Measurements from ENCODE around the gene SPPL2C. TPM values are rescaled to one million over a fixed set of nuclear protein-coding genes. Genes with fewer than 3 reads are reported as not detected.

The SPPL2C gene
- total and polyA plus RNA-seq, 2 of the 8 experiments (the other 6 are each of a cell fraction or from before 2014, with no cell fraction given), result not detected

DNA sequence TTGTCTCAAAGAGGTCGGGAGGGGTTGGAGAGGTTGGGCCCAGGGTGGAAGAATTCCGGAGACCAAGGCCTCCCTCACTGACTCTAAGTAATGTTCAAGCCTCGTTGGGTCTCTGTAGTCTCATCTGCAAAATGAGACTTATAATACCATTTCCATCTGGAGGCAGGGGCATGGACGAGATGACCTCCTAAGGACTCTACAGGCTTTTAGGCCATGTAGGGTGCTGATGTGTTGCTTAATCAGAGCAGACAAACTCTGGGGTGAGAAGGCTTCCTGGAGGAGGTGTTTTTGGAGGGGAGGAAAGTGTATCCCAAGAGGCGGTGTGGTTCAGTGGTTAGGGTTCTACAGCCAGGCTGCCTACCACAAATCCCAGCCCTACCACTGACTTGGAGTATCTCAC, 3.1 kb downstream of the SPPL2C start:
- no peaks in the 10 kb centered on the region for H3K23me2 ChIP-seq (ENCODE audit: low read depth, low read length)
- ChIA-PET CTCF (ENCODE audit: partially characterized antibody) (interaction anchor here (0.8 to 8.1 kb wide), 7 partner anchors 12 to 208 kb away, joined by 3 to 137 read pairs (median 8); no protein-coding TSS in a partner anchor), POLR2A (ENCODE audit: partially characterized antibody) (no interaction called here)
- DNase-seq (ENCODE audit: low read depth in 1 of 2, low spot score in 2 of 2), result no peak
- no peak for FAIRE-seq
- no peak overlapping the region for H3K18ac ChIP-seq (ENCODE audit: extremely low read depth, low read length)
- no peak overlapping the region for H4K91ac ChIP-seq (replicated peaks; ENCODE audit: insufficient read length, low read length)
- H3K56ac ChIP-seq (replicated peaks; ENCODE audit: insufficient read length, low read depth, low read length), result no peak overlapping the region
- H2BK12ac ChIP-seq (ENCODE audit: low read depth, low read length), result no peak overlapping the region
- peaks cover 0 to 4% (median 0%) of the 10 kb centered on the region in 4 experiments; a peak in 2 of 7 replicates for H3K27me3 ChIP-seq (replicated peaks in 1 of 4; ENCODE audit: control insufficient read depth in 3 of 4, extremely low read depth in 1 of 4, insufficient read depth in 3 of 4, low read length in 3 of 4)
- TF ChIP-seq SIX5 (IDR thresholded peaks at IDR 0.05; ENCODE audit: low read depth, low read length) (no peak), NANOG (IDR thresholded peaks at IDR 0.05; ENCODE audit: insufficient read depth, low read depth, low read length, poor library complexity, severe bottlenecking) (no peak), CBX5 (IDR thresholded peaks at IDR 0.05; ENCODE audit: low read depth, low read length) (no peak), KDM1A (IDR thresholded peaks at IDR 0.05; ENCODE audit: borderline replicate concordance, low read length) (no peak), GABPA (IDR thresholded peaks at IDR 0.05; ENCODE audit: borderline replicate concordance, insufficient read depth, low read length) (no peak), SP2 (IDR thresholded peaks at IDR 0.05; ENCODE audit: low read length) (no peak), NRF1 (IDR thresholded peaks at IDR 0.05; ENCODE audit: low read depth, low read length) (no peak), CHD1 (IDR thresholded peaks at IDR 0.05; ENCODE audit: low read depth, low read length) (no peak), TEAD4 (IDR thresholded peaks at IDR 0.05; ENCODE audit: low read depth, low read length) (no peak), JUN (IDR thresholded peaks at IDR 0.05; ENCODE audit: low read depth, low read length) (no peak), KDM5A (IDR thresholded peaks at IDR 0.05; ENCODE audit: low read length) (no peak), CTBP2 (IDR thresholded peaks at IDR 0.05; ENCODE audit: borderline replicate concordance, insufficient read depth, insufficient read length, low read length) (no peak)
- TF ChIP-seq, protein P1, sequence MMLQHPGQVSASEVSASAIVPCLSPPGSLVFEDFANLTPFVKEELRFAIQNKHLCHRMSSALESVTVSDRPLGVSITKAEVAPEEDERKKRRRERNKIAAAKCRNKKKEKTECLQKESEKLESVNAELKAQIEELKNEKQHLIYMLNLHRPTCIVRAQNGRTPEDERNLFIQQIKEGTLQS (IDR thresholded peaks at IDR 0.05; ENCODE audit: insufficient read depth, low read depth, low read length), result no peak
- 81% methylated on average over 5 of the region's 5 CpGs; no CpG with 5 or more reads in 1 of the 2 experiments for WGBS, 2 experiments (ENCODE audit: extremely low coverage in 1 of 2, insufficient coverage in 1 of 2, insufficient read length in 1 of 2, insufficient replicate concordance in 2 of 2, low coverage in 1 of 2, low lambda C conversion rate in 2 of 2, missing lambda C conversion rate in 1 of 2)
- no peak overlapping the region for H3K4me2 ChIP-seq (ENCODE audit: insufficient read depth in 1 of 2, low read depth in 2 of 2, low read length in 2 of 2)
- no peak overlapping the region for H3K4me3 ChIP-seq (ENCODE audit: extremely low read depth in 1 of 4, insufficient read depth in 2 of 4, low read depth in 3 of 4, low read length in 4 of 4)
- no peak overlapping the region for H3K14ac ChIP-seq (ENCODE audit: insufficient read length)
- no peak overlapping the region for H4K5ac ChIP-seq (ENCODE audit: insufficient read length, low read depth, low read length)
- H2AFZ ChIP-seq (ENCODE audit: low read length), result no peak overlapping the region
- no peaks in the 10 kb centered on the region for H3K79me1 ChIP-seq (ENCODE audit: low read depth, low read length)
- H3K79me2 ChIP-seq (ENCODE audit: control insufficient read depth in 1 of 2, insufficient read depth in 2 of 2, low read length in 2 of 2), result no peaks in the 10 kb centered on the region
- H4K8ac ChIP-seq (ENCODE audit: extremely low read depth, insufficient read depth, low read length), result no peak overlapping the region
- H2BK5ac ChIP-seq (ENCODE audit: low read depth, low read length), result no peak overlapping the region
- H3K4ac ChIP-seq (replicated peaks; ENCODE audit: insufficient read length, low read depth, low read length), result no peak overlapping the region
- no peak overlapping the region for H2BK20ac ChIP-seq (ENCODE audit: low read length)
- peaks cover 0 to 2% of the 10 kb centered on the region in 2 experiments for H4K20me1 ChIP-seq (replicated peaks in 1 of 2; ENCODE audit: control insufficient read depth in 1 of 2, insufficient read depth in 2 of 2, low read length in 2 of 2)
- no peak overlapping the region for H2AK5ac ChIP-seq (ENCODE audit: low read depth, low read length)
- no peak overlapping the region for H2BK120ac ChIP-seq (replicated peaks; ENCODE audit: low read depth, low read length)
- H3K27ac ChIP-seq (ENCODE audit: low read depth, low read length), result no peak overlapping the region
- H2BK15ac ChIP-seq (ENCODE audit: low read length), result no peak overlapping the region
- no peak overlapping the region for H3K9ac ChIP-seq (replicated peaks in 1 of 4; ENCODE audit: extremely low read depth in 1 of 4, low read depth in 3 of 4, low read length in 3 of 4)
- H3K23ac ChIP-seq (ENCODE audit: insufficient read length), result no peak overlapping the region
- 0 out of 7 replicates have a peak, but pooled peaks cover 0 to 3% (median 0%) of the 10 kb centered on the region in 4 experiments for H3K4me1 ChIP-seq (replicated peaks in 1 of 4; ENCODE audit: control insufficient read depth in 3 of 4, insufficient read depth in 4 of 4, low read length in 3 of 4)
- no peaks in the 10 kb centered on the region for H3K9me3 ChIP-seq (ENCODE audit: insufficient read depth in 2 of 2, low read depth in 1 of 2, low read length in 1 of 2)
- H3K36me3 ChIP-seq (ENCODE audit: control insufficient read depth in 2 of 4, insufficient read depth in 4 of 4, low read length in 3 of 4), result no peaks in the 10 kb centered on the region

All from H1 (cell line).